ENCODE data around the gene CASP10.

DNA sequence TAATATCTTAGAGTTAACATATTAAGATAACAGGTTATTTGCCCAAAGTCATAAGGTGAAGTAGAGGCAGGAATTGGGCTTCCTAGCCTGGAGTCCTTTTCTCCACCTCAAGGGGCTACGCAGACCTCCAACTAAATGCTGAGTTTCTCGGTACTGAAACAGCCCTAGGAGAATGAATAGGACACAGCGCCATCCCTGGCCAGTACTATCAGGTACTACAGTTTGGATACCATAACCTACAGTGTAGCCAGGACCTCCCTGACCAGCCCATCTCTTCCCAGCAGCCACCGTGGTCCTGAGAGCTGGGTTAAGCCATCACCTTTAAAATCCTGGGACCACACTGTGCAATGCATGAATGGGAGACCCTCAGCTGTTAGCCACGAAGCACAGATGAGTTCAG lies 93.0 kb downstream of the CASP10 start:
- TF ChIP-seq, protein P1, sequence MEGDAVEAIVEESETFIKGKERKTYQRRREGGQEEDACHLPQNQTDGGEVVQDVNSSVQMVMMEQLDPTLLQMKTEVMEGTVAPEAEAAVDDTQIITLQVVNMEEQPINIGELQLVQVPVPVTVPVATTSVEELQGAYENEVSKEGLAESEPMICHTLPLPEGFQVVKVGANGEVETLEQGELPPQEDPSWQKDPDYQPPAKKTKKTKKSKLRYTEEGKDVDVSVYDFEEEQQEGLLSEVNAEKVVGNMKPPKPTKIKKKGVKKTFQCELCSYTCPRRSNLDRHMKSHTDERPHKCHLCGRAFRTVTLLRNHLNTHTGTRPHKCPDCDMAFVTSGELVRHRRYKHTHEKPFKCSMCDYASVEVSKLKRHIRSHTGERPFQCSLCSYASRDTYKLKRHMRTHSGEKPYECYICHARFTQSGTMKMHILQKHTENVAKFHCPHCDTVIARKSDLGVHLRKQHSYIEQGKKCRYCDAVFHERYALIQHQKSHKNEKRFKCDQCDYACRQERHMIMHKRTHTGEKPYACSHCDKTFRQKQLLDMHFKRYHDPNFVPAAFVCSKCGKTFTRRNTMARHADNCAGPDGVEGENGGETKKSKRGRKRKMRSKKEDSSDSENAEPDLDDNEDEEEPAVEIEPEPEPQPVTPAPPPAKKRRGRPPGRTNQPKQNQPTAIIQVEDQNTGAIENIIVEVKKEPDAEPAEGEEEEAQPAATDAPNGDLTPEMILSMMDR (IDR thresholded peaks at IDR 0.05) = no peak
- no peak for TF ChIP-seq EZH2 (IDR thresholded peaks at IDR 0.05; ENCODE audit: borderline replicate concordance, insufficient read depth, low read depth, low read length, poor library complexity, severe bottlenecking)
